ENCODE results near the gene LRRC38. TPM values are rescaled to one million over a fixed set of nuclear protein-coding genes. Genes with fewer than 3 reads are reported as not detected.

LRRC38 gene
- total RNA-seq, 4 donors from 2014 or later: not detected

DNA sequence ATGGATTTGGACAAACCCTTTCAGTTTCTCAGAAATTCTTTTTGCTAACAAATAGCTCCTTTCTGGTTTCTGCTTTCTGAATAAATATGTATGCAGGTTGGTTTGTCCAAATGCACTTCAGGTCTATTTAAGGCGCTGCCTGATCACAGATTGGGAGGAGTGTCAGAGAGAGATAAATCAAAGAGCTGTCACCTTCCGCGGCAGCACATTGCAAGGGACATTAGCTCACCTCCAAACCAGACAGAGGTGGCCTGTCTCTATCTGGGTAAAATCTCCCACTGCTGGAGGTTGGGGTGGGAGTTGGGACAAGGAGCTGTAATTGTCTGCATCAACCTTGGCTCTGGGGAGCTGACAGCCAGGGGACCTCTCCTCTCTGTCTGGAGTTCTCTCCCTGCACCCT lies 78.3 kb downstream of the LRRC38 start:
- TF ChIP-seq, protein P1, sequence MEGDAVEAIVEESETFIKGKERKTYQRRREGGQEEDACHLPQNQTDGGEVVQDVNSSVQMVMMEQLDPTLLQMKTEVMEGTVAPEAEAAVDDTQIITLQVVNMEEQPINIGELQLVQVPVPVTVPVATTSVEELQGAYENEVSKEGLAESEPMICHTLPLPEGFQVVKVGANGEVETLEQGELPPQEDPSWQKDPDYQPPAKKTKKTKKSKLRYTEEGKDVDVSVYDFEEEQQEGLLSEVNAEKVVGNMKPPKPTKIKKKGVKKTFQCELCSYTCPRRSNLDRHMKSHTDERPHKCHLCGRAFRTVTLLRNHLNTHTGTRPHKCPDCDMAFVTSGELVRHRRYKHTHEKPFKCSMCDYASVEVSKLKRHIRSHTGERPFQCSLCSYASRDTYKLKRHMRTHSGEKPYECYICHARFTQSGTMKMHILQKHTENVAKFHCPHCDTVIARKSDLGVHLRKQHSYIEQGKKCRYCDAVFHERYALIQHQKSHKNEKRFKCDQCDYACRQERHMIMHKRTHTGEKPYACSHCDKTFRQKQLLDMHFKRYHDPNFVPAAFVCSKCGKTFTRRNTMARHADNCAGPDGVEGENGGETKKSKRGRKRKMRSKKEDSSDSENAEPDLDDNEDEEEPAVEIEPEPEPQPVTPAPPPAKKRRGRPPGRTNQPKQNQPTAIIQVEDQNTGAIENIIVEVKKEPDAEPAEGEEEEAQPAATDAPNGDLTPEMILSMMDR (IDR thresholded peaks at IDR 0.05; ENCODE audit: low read depth): no peak

GRCh38 chr1:13432251-13432650 lies 81.6 kb downstream of the LRRC38 start:
- TF ChIP-seq, protein P1 (IDR thresholded peaks at IDR 0.05; ENCODE audit: low read depth): no peak

GRCh38 chr1:13430495-13430894 lies 83.3 kb downstream of the LRRC38 start:
- TF ChIP-seq, protein P1 (IDR thresholded peaks at IDR 0.05; ENCODE audit: low read depth): no peak

Other genes starting within 250 kb of the LRRC38 start
- gene PRAMEF8, start 228.9 kb downstream of the LRRC38 start, total RNA-seq: not detected
- not detected for gene PRAMEF33, start 210.5 kb downstream of the LRRC38 start, total RNA-seq
- not detected for gene PRAMEF15, start 198.4 kb downstream of the LRRC38 start, total RNA-seq
- not detected for gene PRAMEF14, start 166.9 kb downstream of the LRRC38 start, total RNA-seq
- not detected for gene PRAMEF19, start 142.1 kb downstream of the LRRC38 start, total RNA-seq
- gene PRAMEF17, start 124.4 kb downstream of the LRRC38 start, total RNA-seq: not detected
- gene PRAMEF20, start 103.6 kb downstream of the LRRC38 start, total RNA-seq: not detected
- 10 to 100 TPM in 1 of 4 donors, 1 to 10 TPM in 3; 6.6 to 12.1 (median 7.5) TPM for gene PDPN, start 69.8 kb upstream of the LRRC38 start, total RNA-seq
- gene PRDM2, start 186.2 kb upstream of the LRRC38 start, total RNA-seq: 10 to 100 TPM; 32.6 to 48.1 (median 38.0) TPM

All from subcutaneous adipose tissue (tissue), 4 donors.